ENCODE measurements around the gene FOXRED1.
A peak's percentile ranks its signal among the peaks of the same experiment; 100 is the strongest.

Gene FOXRED1

GRCh38 chr11:126281666-126282175 lies 12.8 kb downstream of the FOXRED1 start:
- H3K36me3 ChIP-seq (ENCODE audit: insufficient read depth, low read length): peaks cover 16% of the 10 kb centered on the region
- H3K27me3 ChIP-seq (ENCODE audit: insufficient read depth, low read length): no peaks in the 10 kb centered on the region
- peaks cover 11% of the 10 kb centered on the region for H3K4me1 ChIP-seq (ENCODE audit: insufficient read depth, low read length)
- H2AFZ ChIP-seq (ENCODE audit: low read depth, low read length): peak overlapping the region; percentile 92
- H3K4me3 ChIP-seq (ENCODE audit: low read length): peak overlapping the region; percentile 91
- no peaks in the 10 kb centered on the region for H3K9me3 ChIP-seq (ENCODE audit: low read length)

- Histone ChIP-seq H3K36me3 (ENCODE audit: insufficient read depth, low read length) (peaks cover 9% of the 10 kb centered on the region), H3K4me3 (ENCODE audit: low read length) (peak overlapping the region; percentile 91), H3K4me1 (ENCODE audit: insufficient read depth, low read length) (peaks cover 11% of the 10 kb centered on the region)
Measured at GRCh38 chr11:126282361-126282735, 13.4 kb downstream of the FOXRED1 start.

GRCh38 chr11:126282736-126283591 lies 14.0 kb downstream of the FOXRED1 start, which contains the start of gene TIRAP:
Gene TIRAP, plus strand, starts transcription at chr11:126283093. Its CDS starts 7,802 bp downstream, at chr11:126290895.
- Histone ChIP-seq H3K27me3 (ENCODE audit: insufficient read depth, low read length) (no peaks in the 10 kb centered on the region), H2AFZ (ENCODE audit: low read depth, low read length) (peak within 1 kb of the TSS; percentile 92), H3K9me3 (ENCODE audit: low read length) (no peaks in the 10 kb centered on the region), H3K4me1 (ENCODE audit: insufficient read depth, low read length) (peaks cover 11% of the 10 kb centered on the region), H3K4me3 (ENCODE audit: low read length) (peak within 1 kb of the TSS; percentile 91), H3K36me3 (ENCODE audit: insufficient read depth, low read length) (peaks cover 3% of the 10 kb centered on the region)

More at GRCh38 chr11:126282361-126282735, 13.4 kb downstream of the FOXRED1 start:
- Histone ChIP-seq H2AFZ (ENCODE audit: low read depth, low read length) (peak overlapping the region; percentile 92), H3K27me3 (ENCODE audit: insufficient read depth, low read length) (no peaks in the 10 kb centered on the region), H3K9me3 (ENCODE audit: low read length) (no peaks in the 10 kb centered on the region)

DNA sequence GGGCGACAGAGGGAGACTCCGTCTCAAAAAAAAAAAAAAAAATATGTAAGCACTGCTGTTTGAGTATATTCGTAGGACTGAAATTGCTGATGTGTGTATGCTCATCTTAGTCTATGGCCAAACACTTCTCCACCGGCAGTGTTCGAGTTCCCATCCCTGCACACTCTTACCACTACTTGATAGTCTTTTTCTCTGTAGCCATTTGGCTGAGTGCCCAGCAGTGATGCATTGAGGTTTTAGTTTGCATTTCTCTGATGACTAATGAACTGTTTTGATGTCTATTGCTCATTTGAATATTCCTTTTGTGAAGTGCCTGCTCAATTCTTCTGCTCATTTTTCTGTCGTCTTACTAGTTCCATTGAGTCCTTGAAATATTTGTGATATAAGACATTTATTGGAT lies 15.9 kb downstream of the FOXRED1 start:
- H3K9me3 ChIP-seq (ENCODE audit: low read length): no peaks in the 10 kb centered on the region

GRCh38 chr11:126288237-126288636 lies 19.3 kb downstream of the FOXRED1 start:
- Histone ChIP-seq H3K36me3 (ENCODE audit: insufficient read depth, low read length) (peaks cover 17% of the 10 kb centered on the region), H3K4me1 (ENCODE audit: insufficient read depth, low read length) (peaks cover 4% of the 10 kb centered on the region), H3K9me3 (ENCODE audit: low read length) (no peaks in the 10 kb centered on the region), H3K4me3 (ENCODE audit: low read length) (no peak overlapping the region), H2AFZ (ENCODE audit: low read depth, low read length) (no peak overlapping the region), H3K27me3 (ENCODE audit: insufficient read depth, low read length) (no peaks in the 10 kb centered on the region)

More for the DNA sequence above, 15.9 kb downstream of the FOXRED1 start:
- no peaks in the 10 kb centered on the region for H3K27me3 ChIP-seq (ENCODE audit: insufficient read depth, low read length)
- no peak overlapping the region for H2AFZ ChIP-seq (ENCODE audit: low read depth, low read length)
- peaks cover 7% of the 10 kb centered on the region for H3K36me3 ChIP-seq (ENCODE audit: insufficient read depth, low read length)
- no peak overlapping the region for H3K4me3 ChIP-seq (ENCODE audit: low read length)
- H3K4me1 ChIP-seq (ENCODE audit: insufficient read depth, low read length): peaks cover 11% of the 10 kb centered on the region

- Histone ChIP-seq H3K36me3 (ENCODE audit: insufficient read depth, low read length) (peaks cover 32% of the 10 kb centered on the region), H3K9me3 (ENCODE audit: low read length) (no peaks in the 10 kb centered on the region), H3K4me1 (ENCODE audit: insufficient read depth, low read length) (no peaks in the 10 kb centered on the region), H3K27me3 (ENCODE audit: insufficient read depth, low read length) (no peaks in the 10 kb centered on the region), H3K4me3 (ENCODE audit: low read length) (no peak overlapping the region), H2AFZ (ENCODE audit: low read depth, low read length) (no peak overlapping the region)
Measured at GRCh38 chr11:126290887-126291286, 21.9 kb downstream of the FOXRED1 start.

- Histone ChIP-seq H2AFZ (ENCODE audit: low read depth, low read length) (no peak overlapping the region), H3K4me3 (ENCODE audit: low read length) (no peak overlapping the region), H3K27me3 (ENCODE audit: insufficient read depth, low read length) (no peaks in the 10 kb centered on the region), H3K4me1 (ENCODE audit: insufficient read depth, low read length) (no peaks in the 10 kb centered on the region), H3K36me3 (ENCODE audit: insufficient read depth, low read length) (peaks cover 28% of the 10 kb centered on the region), H3K9me3 (ENCODE audit: low read length) (no peaks in the 10 kb centered on the region)
Measured at GRCh38 chr11:126293726-126294125, 24.8 kb downstream of the FOXRED1 start.

GRCh38 chr11:126297004-126297403 lies 28.1 kb downstream of the FOXRED1 start:
- H3K4me3 ChIP-seq (ENCODE audit: low read length): no peak overlapping the region
- peaks cover 27% of the 10 kb centered on the region for H3K36me3 ChIP-seq (ENCODE audit: insufficient read depth, low read length)
- H3K9me3 ChIP-seq (ENCODE audit: low read length): no peaks in the 10 kb centered on the region
- H3K27me3 ChIP-seq (ENCODE audit: insufficient read depth, low read length): no peaks in the 10 kb centered on the region
- no peak overlapping the region for H2AFZ ChIP-seq (ENCODE audit: low read depth, low read length)
- no peaks in the 10 kb centered on the region for H3K4me1 ChIP-seq (ENCODE audit: insufficient read depth, low read length)

DNA sequence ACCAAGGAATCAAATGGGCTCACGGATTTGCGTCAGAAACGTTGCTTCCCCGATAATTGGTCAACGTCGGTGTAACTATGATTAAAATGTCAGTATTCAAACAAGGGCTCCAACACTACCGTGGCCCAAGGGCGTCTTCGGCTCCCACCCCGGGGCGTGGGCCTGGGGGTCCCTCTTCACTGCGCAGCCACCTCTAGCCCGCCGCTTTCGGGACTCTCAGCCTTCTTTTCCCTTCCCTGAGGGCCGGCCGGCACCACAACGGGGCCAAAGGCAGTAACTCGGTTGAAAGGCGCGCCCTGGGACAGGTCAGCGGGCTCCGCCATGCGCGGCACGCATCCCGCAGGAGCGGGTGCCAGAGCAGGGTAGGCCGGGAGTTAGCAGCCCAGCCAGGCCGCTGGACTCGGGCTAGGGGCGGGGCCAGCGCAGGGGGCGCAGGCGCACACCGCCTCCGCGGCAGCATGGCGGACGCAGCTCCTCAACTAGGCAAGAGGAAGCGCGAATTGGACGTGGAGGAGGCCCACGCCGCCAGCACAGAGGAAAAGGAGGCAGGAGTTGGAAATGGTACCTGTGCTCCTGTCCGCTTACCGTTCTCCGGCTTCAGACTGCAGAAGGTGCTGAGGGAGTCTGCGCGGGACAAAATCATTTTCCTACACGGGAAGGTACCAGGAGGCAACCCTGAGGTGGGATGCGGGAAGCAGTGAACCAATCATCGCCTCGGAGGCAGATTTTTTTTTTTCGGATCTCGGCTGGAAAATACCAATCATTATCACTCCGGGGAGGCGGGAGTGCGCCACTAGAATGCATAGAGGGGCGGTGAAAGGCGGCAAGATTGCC lies 34.9 kb downstream of the FOXRED1 start, which contains the start of gene DCPS:
Gene DCPS (plus strand): TSS at position 438 of the 834 bp plus-strand sequence. CDS start 21 bp downstream, at position 459.
- H3K4me3 ChIP-seq (ENCODE audit: low read length): peak within 1 kb of the TSS; percentile 76
- H3K27me3 ChIP-seq (ENCODE audit: insufficient read depth, low read length): no peaks in the 10 kb centered on the region
- peak within 1 kb of the TSS; percentile 66 for H2AFZ ChIP-seq (ENCODE audit: low read depth, low read length)
- peaks cover 5% of the 10 kb centered on the region for H3K36me3 ChIP-seq (ENCODE audit: insufficient read depth, low read length)
- peaks cover 2% of the 10 kb centered on the region for H3K9me3 ChIP-seq (ENCODE audit: low read length)
- peaks cover 15% of the 10 kb centered on the region for H3K4me1 ChIP-seq (ENCODE audit: insufficient read depth, low read length)

DNA sequence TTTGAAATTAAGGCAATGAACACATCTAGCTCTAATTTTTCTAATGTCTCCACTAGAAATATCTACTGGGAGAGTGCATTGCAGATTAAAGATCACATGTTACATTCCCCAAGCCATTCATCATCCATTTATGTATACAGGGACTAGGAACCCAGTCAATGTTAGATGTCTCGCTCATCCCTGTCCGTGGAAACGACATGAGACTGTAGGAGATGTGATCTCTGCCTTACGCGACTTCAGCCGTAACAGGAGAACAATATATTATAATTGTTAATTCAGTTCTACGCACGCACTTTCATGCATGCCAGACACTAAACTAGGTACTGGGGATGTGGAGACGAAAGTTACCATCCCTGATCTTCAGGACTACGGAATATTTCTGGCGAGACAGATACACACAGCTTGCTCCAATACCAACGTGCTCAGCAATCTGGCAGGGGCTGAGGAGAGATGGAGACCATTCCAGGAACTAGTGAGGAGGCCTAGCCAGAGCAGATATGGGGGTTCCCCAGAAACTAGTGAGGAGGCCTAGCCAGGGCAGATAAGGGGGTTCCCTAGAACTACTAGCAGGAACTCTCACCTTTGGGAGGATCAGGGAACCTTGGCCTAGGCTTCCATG lies 35.6 kb downstream of the FOXRED1 start:
- H3K4me1 ChIP-seq (ENCODE audit: insufficient read depth, low read length): peaks cover 15% of the 10 kb centered on the region
- peak overlapping the region; percentile 66 for H2AFZ ChIP-seq (ENCODE audit: low read depth, low read length)
- peaks cover 2% of the 10 kb centered on the region for H3K9me3 ChIP-seq (ENCODE audit: low read length)
- H3K27me3 ChIP-seq (ENCODE audit: insufficient read depth, low read length): no peaks in the 10 kb centered on the region
- H3K4me3 ChIP-seq (ENCODE audit: low read length): peak overlapping the region; percentile 76
- peaks cover 3% of the 10 kb centered on the region for H3K36me3 ChIP-seq (ENCODE audit: insufficient read depth, low read length)

- H3K4me3 ChIP-seq (ENCODE audit: low read length): no peak overlapping the region
- peaks cover 15% of the 10 kb centered on the region for H3K4me1 ChIP-seq (ENCODE audit: insufficient read depth, low read length)
- peaks cover 3% of the 10 kb centered on the region for H3K36me3 ChIP-seq (ENCODE audit: insufficient read depth, low read length)
- no peaks in the 10 kb centered on the region for H3K27me3 ChIP-seq (ENCODE audit: insufficient read depth, low read length)
- H3K9me3 ChIP-seq (ENCODE audit: low read length): peaks cover 2% of the 10 kb centered on the region
- H2AFZ ChIP-seq (ENCODE audit: low read depth, low read length): no peak overlapping the region
Measured at GRCh38 chr11:126305699-126306098, 36.7 kb downstream of the FOXRED1 start.

DNA sequence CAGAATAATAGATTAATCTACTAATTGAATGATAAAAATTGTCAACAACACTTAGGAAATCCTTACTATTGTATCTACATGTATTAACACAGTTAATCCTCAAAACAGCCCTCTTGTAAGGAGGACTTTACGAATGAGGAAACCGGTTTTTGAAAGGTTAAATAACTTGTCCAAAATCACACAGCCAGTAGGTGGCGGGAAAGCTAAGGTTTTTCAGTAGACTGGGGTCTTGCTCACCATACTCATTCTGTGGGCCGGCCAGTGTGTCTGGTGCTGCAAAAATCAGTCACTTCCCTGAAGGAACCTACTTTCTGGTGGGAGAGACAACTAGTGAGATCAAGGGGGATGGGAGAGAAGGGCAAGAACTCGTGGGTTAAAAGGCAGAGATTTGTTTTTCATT lies 38.8 kb downstream of the FOXRED1 start:
- H3K9me3 ChIP-seq (ENCODE audit: low read length): no peaks in the 10 kb centered on the region
- no peaks in the 10 kb centered on the region for H3K27me3 ChIP-seq (ENCODE audit: insufficient read depth, low read length)
- H2AFZ ChIP-seq (ENCODE audit: low read depth, low read length): no peak overlapping the region
- H3K4me3 ChIP-seq (ENCODE audit: low read length): no peak overlapping the region
- H3K4me1 ChIP-seq (ENCODE audit: insufficient read depth, low read length): peaks cover 15% of the 10 kb centered on the region
- H3K36me3 ChIP-seq (ENCODE audit: insufficient read depth, low read length): peaks cover under 1% of the 10 kb centered on the region
